ENCODE results near the gene DAPP1.

Gene DAPP1

GRCh38 chr4:99878604-99879003 is 62.0 kb downstream of the DAPP1 start:
- no peaks in the 10 kb centered on the region for H3K27me3 Mint-ChIP-seq
- no peak overlapping the region for H3K27ac Mint-ChIP-seq
- peaks cover 22% of the 10 kb centered on the region for H3K36me3 Mint-ChIP-seq
- CTCF ChIA-PET, result no interaction called here
- no peaks in the 10 kb centered on the region for H3K4me1 Mint-ChIP-seq
- no peak overlapping the region for H3K4me3 Mint-ChIP-seq
- no peaks in the 10 kb centered on the region for H3K9me3 Mint-ChIP-seq
- DNase-seq, result no peak

- CTCF ChIA-PET, result interaction anchor here (0.8 kb wide), 1 partner anchor 23 kb away, joined by 3 read pairs; no protein-coding TSS in a partner anchor
- Mint-ChIP-seq H3K4me1 (no peaks in the 10 kb centered on the region), H3K9me3 (no peaks in the 10 kb centered on the region)
Observed at GRCh38 chr4:99879458-99879857, 62.8 kb downstream of the DAPP1 start.

GRCh38 chr4:99885063-99885664 is 68.5 kb downstream of the DAPP1 start:
- Mint-ChIP-seq H3K4me3 (no peak overlapping the region), H3K36me3 (peaks cover 20% of the 10 kb centered on the region), H3K27me3 (no peaks in the 10 kb centered on the region), H3K4me1 (peaks cover 11% of the 10 kb centered on the region), H3K27ac (no peak overlapping the region), H3K9me3 (no peaks in the 10 kb centered on the region)
- CTCF ChIA-PET, result interaction anchor here (0.6 to 4.3 kb wide), 20 partner anchors 14 to 1245 kb away, joined by 3 to 90 read pairs (median 4); partner anchors contain the start of genes DAPP1 and TRMT10A
- DNase-seq, result peak; percentile 54

More at GRCh38 chr4:99879458-99879857, 62.8 kb downstream of the DAPP1 start:
- Mint-ChIP-seq H3K27ac (no peak overlapping the region), H3K27me3 (no peaks in the 10 kb centered on the region), H3K36me3 (peaks cover 23% of the 10 kb centered on the region), H3K4me3 (no peak overlapping the region)
- no peak for DNase-seq

DNA sequence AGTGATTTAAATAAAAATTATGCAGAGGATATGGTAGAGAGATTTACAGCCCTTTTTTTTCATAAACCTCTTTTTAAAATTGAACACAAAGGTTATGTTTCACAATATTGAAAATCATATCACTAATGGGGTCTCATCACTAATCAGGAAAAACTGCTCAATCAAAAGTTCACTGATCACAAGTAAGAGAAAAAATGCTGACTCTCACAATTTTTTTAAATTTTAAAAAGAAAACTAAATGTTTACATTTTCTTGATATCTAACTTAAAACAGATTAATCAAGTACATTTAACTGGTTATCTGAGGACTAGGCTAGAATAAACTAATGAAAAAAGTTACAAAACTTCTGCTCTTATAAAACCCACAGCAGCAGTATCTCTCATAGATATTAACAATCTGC is 69.1 kb downstream of the DAPP1 start:
- no peak for DNase-seq
- H3K36me3 Mint-ChIP-seq, result peaks cover 18% of the 10 kb centered on the region
- H3K4me3 Mint-ChIP-seq, result no peak overlapping the region
- H3K4me1 Mint-ChIP-seq, result peaks cover 11% of the 10 kb centered on the region
- H3K27ac Mint-ChIP-seq, result no peak overlapping the region
- CTCF ChIA-PET, result interaction anchor here (0.7 to 4.3 kb wide), 6 partner anchors 63 to 422 kb away, joined by 3 to 90 read pairs (median 5); partner anchors contain the start of gene DAPP1
- H3K27me3 Mint-ChIP-seq, result no peaks in the 10 kb centered on the region
- H3K9me3 Mint-ChIP-seq, result no peaks in the 10 kb centered on the region

DNA sequence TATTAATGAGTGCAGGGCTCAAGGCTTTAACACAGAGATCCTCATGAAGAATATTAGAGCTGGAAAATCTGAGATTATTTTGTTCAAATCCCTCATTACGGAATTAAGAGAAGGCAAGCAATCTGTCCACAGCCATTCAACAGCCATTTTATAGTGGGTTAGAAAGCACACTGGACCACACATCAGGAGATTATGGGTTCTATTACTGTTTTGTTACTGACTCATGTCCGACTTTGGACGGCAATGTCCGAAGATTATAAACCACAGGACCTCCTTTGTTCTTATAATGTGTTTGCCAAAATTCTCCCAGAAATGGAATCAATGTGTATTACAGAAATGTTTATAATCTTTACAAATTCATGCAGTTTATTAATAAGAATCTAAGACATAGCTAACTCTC is 69.5 kb downstream of the DAPP1 start:
- DNase-seq, result no peak
- H3K4me1 Mint-ChIP-seq, result peaks cover 16% of the 10 kb centered on the region
- no peaks in the 10 kb centered on the region for H3K9me3 Mint-ChIP-seq
- no peak overlapping the region for H3K4me3 Mint-ChIP-seq
- H3K27ac Mint-ChIP-seq, result no peak overlapping the region
- no peaks in the 10 kb centered on the region for H3K27me3 Mint-ChIP-seq
- CTCF ChIA-PET, result interaction anchor here (0.7 to 4.3 kb wide), 4 partner anchors 62 to 423 kb away, joined by 3 to 90 read pairs (median 22); no protein-coding TSS in a partner anchor
- H3K36me3 Mint-ChIP-seq, result peaks cover 16% of the 10 kb centered on the region

DNA sequence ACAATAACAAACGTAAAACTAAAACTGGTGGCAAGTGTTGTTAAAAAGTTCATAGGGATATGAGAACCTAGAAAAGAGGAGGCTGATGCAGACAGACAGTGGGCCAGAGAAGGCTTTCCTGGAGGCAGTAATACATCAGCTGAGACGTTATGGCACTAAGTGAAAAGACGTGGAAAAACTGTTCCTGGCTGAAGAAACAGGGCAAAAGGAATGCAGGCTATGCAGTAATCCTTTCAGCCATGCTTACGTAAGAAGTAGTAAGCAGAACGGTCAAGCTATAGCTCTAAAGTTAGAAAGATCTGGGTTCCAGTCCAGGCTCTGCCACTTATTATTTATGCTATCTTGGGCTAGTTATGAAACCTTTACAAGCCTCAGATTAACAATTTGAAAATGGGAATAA is 71.2 kb downstream of the DAPP1 start:
- DNase-seq, result no peak
- Mint-ChIP-seq H3K36me3 (peaks cover 16% of the 10 kb centered on the region), H3K4me1 (peaks cover 29% of the 10 kb centered on the region), H3K9me3 (no peaks in the 10 kb centered on the region), H3K27ac (no peak overlapping the region), H3K4me3 (no peak overlapping the region), H3K27me3 (no peaks in the 10 kb centered on the region)
- CTCF ChIA-PET, result interaction anchor here (4.3 kb wide), 2 partner anchors 75 to 79 kb away, joined by 41 to 90 read pairs; no protein-coding TSS in a partner anchor

DNA sequence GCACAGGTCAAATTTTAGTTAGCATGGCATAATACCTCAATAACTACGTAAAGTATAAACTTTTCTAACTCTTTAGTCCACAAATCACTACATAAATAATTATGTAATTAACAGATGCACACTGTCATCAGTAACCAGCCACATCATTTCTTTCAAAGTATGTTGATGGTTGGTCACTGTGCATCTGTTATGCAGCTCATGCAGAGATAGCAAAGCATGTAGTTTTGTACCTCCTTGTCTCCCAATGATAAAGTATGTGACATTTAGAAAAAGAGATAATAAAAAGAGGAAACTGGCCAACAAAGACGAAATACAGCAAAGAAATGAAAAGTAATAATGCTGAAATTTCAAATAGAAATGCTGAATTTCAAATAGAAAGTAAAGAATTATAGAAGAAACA is 74.7 kb downstream of the DAPP1 start:
- Mint-ChIP-seq H3K4me1 (peaks cover 53% of the 10 kb centered on the region), H3K27me3 (no peaks in the 10 kb centered on the region), H3K4me3 (no peak overlapping the region), H3K9me3 (no peaks in the 10 kb centered on the region), H3K27ac (no peak overlapping the region), H3K36me3 (peaks cover 21% of the 10 kb centered on the region)
- CTCF ChIA-PET, result interaction anchor here (0.6 to 2.3 kb wide), 2 partner anchors 80 to 1531 kb away, joined by 3 to 17 read pairs; no protein-coding TSS in a partner anchor
- no peak for DNase-seq

DNA sequence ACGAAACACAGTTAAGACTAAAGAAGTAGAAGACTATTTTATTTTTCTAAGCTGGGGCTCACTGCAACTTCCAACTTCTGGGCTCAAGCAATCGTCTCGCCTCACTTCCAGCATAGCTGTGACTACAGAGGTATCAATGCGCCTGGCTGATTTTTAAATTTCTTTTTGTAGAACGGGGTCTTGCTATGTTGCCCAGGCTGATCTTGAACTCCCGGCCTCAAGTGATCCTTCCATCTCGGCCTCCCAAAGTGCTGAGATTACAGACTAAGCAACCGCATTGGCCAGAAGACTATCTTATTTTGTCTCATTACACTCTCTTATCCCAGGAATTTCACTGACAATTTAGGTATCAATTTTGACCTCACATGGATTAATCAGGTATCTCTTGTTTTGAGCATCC is 76.4 kb downstream of the DAPP1 start:
- Mint-ChIP-seq H3K9me3 (no peaks in the 10 kb centered on the region), H3K27ac (peak overlapping the region; percentile 95)

DNA sequence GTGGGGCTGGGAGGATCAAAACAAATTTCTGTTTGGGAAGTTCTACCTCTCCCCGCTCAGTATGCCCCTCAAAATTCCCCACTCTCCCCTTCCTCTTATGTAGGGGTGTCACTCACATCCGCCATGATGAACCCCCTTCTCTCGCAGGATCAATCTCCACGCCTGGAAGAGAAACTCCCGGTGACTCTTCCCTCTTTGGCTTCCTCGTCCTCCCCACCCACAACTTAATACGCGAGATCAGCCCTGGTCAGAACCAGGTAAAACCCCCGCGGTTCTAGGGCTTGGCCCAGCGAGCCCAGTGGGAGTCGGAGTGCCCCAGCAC is 77.2 kb downstream of the DAPP1 start:
- Mint-ChIP-seq H3K4me3 (peak overlapping the region; percentile 93), H3K4me1 (peaks cover 44% of the 10 kb centered on the region), H3K27me3 (no peaks in the 10 kb centered on the region), H3K36me3 (peaks cover 23% of the 10 kb centered on the region), H3K27ac (peak overlapping the region; percentile 95), H3K9me3 (no peaks in the 10 kb centered on the region)
- CTCF ChIA-PET, result interaction anchor here (1.1 to 2.0 kb wide), 2 partner anchors 54 to 88 kb away, joined by 3 to 12 read pairs; no protein-coding TSS in a partner anchor
- no peak for DNase-seq

More for the DNA sequence above, 76.4 kb downstream of the DAPP1 start:
- H3K4me1 Mint-ChIP-seq, result peaks cover 48% of the 10 kb centered on the region
- CTCF ChIA-PET, result no interaction called here
- no peaks in the 10 kb centered on the region for H3K27me3 Mint-ChIP-seq
- DNase-seq, result no peak
- H3K36me3 Mint-ChIP-seq, result peaks cover 22% of the 10 kb centered on the region
- peak overlapping the region; percentile 93 for H3K4me3 Mint-ChIP-seq

GRCh38 chr4:99894161-99894997 is 77.8 kb downstream of the DAPP1 start, which contains the start of gene LAMTOR3:
Gene LAMTOR3, minus strand, starts transcription at chr4:99894427. Its CDS starts 464 bp downstream, at chr4:99893963.
- peak; percentile 93 for DNase-seq
- H3K27ac Mint-ChIP-seq, result peak within 1 kb of the TSS; percentile 95
- peaks cover 44% of the 10 kb centered on the region for H3K4me1 Mint-ChIP-seq
- no peaks in the 10 kb centered on the region for H3K9me3 Mint-ChIP-seq
- no peaks in the 10 kb centered on the region for H3K27me3 Mint-ChIP-seq
- peak within 1 kb of the TSS; percentile 93 for H3K4me3 Mint-ChIP-seq
- peaks cover 22% of the 10 kb centered on the region for H3K36me3 Mint-ChIP-seq
- CTCF ChIA-PET, result interaction anchor here (1.1 to 2.0 kb wide), 4 partner anchors 53 to 331 kb away, joined by 3 to 12 read pairs (median 5); partner anchors contain the start of gene TRMT10A

- peak overlapping the region; percentile 93 for H3K4me3 Mint-ChIP-seq
- CTCF ChIA-PET, result interaction anchor here (1.1 to 2.0 kb wide), 4 partner anchors 53 to 331 kb away, joined by 3 to 12 read pairs (median 5); partner anchors contain the start of gene TRMT10A
- H3K36me3 Mint-ChIP-seq, result peaks cover 23% of the 10 kb centered on the region
- DNase-seq, result no peak
- no peaks in the 10 kb centered on the region for H3K27me3 Mint-ChIP-seq
- H3K4me1 Mint-ChIP-seq, result peaks cover 41% of the 10 kb centered on the region
- no peaks in the 10 kb centered on the region for H3K9me3 Mint-ChIP-seq
- peak overlapping the region; percentile 89 for H3K27ac Mint-ChIP-seq
Observed at GRCh38 chr4:99894998-99895397, 78.4 kb downstream of the DAPP1 start.

DNA sequence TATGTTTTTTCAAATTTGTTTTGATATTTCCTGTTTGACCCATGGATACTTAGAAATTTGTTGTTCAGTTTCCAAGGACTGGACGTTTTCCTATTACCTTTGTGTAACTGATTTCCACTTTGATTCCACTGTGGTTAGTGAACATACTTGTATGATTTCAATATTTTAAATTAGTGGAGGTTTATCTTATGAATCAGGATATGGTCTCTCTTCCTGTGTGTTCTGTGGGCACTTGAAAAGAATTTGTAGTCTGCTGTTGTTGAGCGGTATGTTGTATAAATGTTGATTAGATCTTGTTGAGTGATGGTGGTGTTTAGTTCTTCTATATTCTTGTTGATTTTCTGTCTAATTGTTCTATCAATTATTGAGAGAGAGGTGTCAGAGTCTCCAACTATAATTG is 98.8 kb downstream of the DAPP1 start:
- Mint-ChIP-seq H3K27ac (no peak overlapping the region), H3K36me3 (peaks cover 53% of the 10 kb centered on the region), H3K9me3 (peaks cover 8% of the 10 kb centered on the region), H3K4me3 (no peak overlapping the region), H3K27me3 (no peaks in the 10 kb centered on the region), H3K4me1 (peaks cover 7% of the 10 kb centered on the region)
- no peak for DNase-seq
- CTCF ChIA-PET, result no interaction called here

DNA sequence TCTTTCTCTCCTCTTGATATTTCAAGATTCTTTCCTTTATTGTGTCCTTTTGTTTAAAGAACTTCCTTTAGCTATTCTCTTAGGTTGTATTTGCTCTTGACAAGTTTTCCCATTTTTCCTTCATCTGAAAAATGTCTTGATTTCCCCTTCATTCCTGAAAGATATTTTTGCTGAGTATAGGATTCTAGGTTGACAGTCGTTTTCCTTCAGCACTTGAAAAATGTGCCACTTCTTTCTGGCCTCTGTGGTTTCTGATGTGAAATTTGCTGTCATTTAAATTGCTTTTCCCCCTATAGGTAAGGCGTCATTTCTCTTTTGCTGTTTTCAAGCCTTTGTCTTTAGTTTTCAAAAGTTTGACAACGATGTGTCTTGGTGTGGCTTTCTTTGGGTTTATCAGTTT is 100.9 kb downstream of the DAPP1 start:
- Mint-ChIP-seq H3K4me3 (no peak overlapping the region), H3K36me3 (peaks cover 53% of the 10 kb centered on the region), H3K4me1 (peaks cover 15% of the 10 kb centered on the region), H3K27ac (no peak overlapping the region), H3K27me3 (no peaks in the 10 kb centered on the region), H3K9me3 (peaks cover 8% of the 10 kb centered on the region)
- DNase-seq, result no peak
- CTCF ChIA-PET, result no interaction called here

GRCh38 chr4:99918656-99919055 is 102.0 kb downstream of the DAPP1 start:
- Mint-ChIP-seq H3K4me3 (no peak overlapping the region), H3K27ac (no peak overlapping the region), H3K36me3 (peaks cover 49% of the 10 kb centered on the region), H3K27me3 (no peaks in the 10 kb centered on the region), H3K4me1 (peaks cover 15% of the 10 kb centered on the region), H3K9me3 (peaks cover 8% of the 10 kb centered on the region)
- DNase-seq, result no peak
- CTCF ChIA-PET, result no interaction called here

Data from activated naive CD4-positive, alpha-beta T cell treated with anti-CD3 and anti-CD28 coated beads, Interleukin-2, amount 10 ng/mL, durations not matched to agents 7 days and 5 days (primary cell).